NCI-H226 (cell line): ENCODE results near the gene RGS8.

Experiments
- DNase-seq: peaks from one replicate; pipeline ENCODE4 v3.0.0-alpha.2; 2015

RGS8 gene

DNA sequence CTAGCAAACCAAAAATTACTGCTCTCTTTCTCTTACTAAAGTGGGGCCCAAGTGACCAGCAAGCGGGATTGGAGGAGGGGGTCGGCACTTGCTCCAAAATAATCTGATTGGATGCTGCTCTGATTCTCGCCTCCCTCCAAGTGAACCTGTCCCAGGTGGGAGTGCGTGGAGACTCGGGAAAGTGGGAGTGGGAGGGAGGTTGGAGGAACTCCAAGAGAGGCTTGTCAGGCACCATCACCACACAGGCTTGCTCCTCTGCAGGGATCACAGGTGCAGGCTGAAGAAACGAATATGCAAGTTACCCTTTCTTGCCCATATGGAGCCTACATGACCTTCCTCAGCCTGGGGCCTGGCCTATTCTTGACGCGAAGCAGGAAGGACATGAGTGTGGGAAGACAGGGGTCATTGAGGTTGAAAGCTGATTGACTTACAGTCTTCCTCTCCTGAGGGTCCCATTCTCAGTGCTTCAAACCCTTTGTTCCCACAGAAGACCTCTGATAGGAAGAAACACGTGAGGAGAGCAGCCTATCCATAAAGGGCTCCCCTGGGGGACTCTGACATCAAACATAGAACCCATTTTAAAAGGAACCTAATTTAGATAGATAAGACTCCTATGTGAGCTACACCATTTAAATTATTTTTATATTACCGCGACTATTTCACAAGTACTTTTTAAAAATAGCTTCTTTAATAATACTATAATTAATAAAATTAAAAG is 14.2 kb downstream of the RGS8 start:
- DNase-seq: no peak

DNA sequence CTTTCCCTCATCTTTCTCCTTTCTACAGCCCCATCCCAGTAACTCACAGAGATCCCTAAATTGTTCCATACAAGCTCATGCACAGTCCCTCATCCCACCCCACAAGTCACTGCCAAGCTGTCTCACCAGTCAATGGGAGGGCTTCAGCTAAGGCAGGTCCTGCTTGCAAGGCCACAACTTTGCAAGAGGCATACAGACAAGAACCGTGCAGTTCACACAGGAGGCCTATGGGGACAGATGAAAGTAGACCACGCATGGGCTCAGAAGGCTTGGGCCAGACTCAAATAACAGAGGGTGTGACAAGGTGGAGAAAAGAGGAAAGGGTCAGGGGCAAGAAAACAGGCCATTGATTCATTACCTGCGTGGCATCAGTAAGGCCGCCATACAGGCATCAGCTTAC is 15.1 kb downstream of the RGS8 start:
- no peak for DNase-seq

DNA sequence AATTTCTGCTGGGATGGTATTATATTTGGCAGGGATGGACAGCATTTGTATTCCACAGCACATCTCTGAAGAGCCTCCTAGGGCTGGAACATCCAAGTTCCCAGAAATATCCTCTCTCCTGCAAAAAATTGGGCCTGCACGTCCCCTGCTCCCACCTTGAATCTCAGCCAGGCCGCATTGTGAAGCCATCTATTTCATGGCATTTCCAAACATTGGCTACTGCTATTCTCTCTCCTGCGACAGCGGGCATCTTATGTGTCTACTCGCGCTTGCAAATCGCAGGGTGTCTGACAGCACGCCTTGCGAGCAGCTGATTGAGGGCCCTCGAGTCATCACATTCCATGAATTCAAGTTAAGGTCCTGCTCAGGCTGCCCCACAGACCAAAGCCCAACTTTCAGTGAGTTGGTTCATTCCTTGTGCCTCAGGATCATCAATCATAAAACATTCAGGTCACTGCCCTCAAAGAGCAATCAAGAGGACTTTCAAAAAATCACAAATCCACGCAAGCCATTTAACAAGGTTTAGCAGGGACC is 15.8 kb downstream of the RGS8 start:
- no peak for DNase-seq

GRCh38 chr1:182667848-182668505 is 16.4 kb downstream of the RGS8 start:
- no peak for DNase-seq

DNA sequence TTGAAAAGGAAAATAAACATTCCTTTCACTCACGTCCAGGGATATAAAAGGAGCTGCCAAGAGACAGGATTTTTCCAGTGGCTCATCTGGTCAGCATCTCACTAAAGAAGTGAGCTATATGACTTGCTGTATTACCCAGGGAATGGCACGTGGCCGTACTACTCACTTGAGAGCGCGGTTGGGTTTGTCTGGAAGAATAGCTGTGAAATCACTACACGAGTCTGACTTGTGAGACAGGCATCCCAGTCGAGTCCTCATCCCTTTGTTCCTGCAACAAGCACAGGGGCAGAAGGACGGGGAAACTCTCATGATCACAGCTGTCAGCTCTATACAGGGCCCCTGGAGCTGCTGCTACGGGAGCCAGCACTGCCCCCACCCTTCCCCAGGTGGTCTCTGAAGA is 17.7 kb downstream of the RGS8 start:
- no peak for DNase-seq

- no peak for DNase-seq
These were observed 20.1 kb downstream of the RGS8 start for GRCh38 chr1:182664296-182664695.

- DNase-seq: no peak
These were observed 21.4 kb downstream of the RGS8 start for GRCh38 chr1:182662956-182663355.

DNA sequence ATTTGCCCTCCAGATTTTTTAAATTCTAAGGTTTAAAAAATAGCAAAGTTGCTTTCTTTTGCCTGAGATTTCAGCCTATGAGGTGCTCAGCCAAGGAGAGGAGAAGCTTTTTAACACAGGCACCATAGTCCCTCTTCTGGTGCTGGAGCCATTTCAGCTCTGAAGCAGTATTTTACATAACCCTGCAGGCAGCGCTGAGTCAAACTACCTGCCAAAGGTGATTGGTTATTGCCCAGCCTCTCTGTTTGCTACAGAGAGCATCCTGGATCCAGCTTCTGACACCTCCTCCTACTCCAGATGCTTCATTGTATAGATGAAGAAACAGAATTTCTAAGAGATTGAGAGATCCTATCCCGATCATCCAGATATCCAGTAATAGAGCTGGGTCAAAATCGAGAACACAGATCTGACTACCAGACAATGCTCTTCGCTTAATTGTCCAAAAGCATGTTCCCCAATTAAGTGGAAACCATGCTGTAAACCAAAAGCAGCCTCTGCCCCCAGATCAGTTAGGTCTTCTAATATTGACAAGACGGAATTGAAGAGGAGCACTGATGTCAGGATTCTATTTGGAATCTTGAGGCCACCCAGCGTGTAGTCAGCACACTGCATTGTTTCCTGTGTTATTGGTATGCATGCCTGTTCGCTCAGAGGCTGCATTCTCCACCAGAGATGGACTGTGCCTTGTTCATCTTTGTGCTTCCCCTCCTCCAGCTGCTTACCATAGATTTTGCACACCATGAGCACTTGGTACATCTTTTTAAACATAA is 22.1 kb downstream of the RGS8 start:
- DNase-seq: no peak

DNA sequence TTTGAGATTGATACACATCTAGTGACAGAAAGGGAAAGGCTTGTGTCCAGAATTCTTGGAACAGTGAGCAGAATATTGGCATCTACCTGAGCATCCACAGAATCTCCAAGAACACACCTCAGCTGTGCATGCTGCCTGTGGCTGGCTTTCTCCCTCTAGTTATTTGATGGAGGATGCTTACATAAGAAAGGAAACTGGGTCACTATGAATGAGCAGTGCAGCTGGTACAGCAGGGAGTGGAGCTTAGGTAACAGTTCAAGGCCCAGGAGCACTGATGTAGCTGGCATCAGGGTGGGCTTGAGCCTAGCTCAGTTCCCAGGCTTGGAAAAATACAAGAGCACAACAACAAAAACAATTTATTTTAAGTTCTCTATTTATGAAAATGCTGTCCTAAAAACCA is 26.3 kb downstream of the RGS8 start:
- DNase-seq: no peak

DNA sequence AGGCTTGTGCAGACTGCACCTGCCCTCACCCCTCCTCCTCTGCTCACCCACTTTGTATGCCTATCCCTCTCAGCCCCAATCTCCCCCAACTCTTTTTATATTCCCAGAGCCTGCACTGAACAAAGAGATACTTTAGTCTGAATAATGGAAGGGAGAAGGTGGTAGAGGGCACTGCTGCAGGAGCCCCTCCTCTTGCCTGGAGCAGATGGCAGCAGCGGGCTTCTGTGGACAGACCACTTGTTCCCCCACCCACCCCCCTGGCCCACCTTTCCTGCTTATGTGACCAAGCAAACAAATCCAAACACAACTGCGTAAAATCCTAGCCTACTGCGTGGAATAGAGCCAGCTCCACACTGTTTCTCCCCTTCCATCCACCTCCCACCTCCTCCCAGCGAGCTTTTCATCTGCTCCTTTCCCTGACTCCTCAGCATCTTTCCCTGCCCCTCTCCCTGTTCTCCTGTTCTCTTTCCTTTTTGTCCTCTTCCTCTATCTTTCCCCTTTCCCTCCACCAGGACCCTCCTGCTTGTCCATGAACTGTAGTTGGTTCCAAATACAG is 27.5 kb downstream of the RGS8 start:
- DNase-seq: no peak

DNA sequence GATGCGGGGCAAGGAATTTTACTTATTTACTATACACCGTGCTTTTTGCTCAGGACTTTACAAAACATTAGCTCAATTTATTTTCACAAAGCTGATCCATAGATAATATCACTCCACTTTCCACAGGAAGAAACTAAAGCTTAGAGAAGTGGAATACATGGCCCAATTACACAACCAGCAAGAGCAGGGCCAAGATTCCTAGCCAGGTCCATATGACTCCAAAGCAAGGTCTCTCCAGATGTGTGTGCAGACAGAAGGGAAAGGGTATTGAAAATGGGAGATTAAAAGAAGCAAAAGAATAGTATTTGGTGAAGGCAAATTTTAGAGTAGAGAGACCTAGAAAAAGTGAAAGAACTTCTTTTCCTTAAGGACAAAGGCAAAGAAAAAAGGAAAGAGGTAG is 30.4 kb downstream of the RGS8 start:
- DNase-seq: no peak

DNA sequence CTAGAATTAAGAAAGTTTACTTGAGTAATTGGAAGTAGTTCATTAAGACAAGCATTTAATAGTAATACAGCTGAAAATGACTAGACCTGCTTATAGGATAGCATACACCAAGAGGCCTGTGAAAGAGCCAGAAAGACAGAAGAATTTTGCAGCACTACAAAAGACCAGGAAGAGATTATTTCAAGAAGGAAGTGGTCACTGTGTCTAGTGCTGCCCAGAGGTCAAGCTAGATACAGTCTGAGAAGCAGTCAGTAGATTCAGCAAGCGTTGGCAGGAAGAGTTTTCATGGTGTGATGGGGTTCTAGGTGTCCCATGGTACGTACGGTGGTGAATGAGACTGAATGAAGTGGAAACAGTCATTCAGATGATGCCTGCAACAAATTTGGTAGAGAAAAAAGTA is 31.5 kb downstream of the RGS8 start:
- no peak for DNase-seq

DNA sequence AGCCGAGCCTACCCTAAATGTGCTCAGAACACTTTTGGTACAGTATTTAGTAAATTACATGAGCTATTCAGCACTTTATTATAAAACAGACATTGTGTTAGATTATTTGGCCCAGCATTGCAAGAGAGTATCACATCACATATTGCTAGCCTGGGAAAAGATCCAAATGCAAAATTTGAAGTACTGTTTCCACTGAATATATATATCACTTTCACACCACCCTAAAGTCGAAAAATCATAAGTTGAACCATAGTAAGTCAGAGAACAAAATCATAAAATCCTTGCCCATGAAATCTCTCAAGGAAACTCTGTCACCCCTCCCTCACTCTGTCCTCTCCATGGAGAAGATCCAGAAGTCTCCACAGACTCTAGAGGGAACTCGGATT is 33.1 kb downstream of the RGS8 start:
- DNase-seq: no peak

DNA sequence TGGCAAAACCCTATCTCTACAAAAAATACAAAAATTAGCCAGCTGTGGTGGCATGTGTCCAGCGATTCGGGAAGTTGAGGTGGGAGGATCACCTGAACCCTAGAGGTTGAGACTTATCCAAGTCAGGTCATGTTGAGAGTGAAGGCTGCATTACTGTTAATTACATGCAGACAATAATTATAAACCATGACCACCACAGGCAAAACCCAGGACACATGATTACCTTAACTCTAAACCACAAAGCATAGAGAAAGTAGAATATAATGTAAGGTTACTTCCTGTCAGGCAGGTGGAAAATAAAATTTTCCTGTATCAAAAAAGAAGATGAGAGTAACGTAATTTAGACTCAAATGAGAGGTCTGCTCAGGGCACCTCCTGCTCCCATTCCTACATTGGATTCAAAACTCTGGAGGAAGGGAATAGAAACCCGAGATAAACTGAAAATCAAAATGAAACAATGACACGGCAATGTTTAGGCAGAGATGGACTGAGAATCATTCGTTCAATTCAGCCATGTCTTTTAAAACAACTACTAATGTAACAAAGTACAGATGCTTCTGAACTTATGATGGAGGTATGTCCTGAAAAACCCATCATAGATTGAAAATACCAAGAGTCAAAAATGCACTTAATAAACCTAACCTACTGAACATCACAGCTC is 33.6 kb downstream of the RGS8 start:
- no peak for DNase-seq

DNA sequence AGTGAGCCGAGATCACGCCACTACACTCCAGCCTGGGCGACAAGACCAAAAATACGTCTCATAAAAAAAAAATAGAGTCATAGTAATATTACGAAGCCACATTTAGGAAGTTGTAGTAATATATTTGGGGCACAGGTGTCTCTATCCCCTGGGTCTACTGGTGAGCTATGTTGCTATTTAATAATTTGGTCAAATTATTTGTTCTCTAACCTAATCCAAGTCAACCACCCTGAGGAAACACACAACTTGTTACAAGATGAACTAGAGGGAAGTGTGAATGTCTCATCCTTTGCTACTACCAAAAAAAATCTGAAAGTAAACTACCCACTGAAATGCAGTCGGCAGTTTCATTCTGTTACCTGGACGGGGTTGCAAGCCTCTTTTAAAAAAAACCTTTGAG is 35.3 kb downstream of the RGS8 start:
- no peak for DNase-seq

DNA sequence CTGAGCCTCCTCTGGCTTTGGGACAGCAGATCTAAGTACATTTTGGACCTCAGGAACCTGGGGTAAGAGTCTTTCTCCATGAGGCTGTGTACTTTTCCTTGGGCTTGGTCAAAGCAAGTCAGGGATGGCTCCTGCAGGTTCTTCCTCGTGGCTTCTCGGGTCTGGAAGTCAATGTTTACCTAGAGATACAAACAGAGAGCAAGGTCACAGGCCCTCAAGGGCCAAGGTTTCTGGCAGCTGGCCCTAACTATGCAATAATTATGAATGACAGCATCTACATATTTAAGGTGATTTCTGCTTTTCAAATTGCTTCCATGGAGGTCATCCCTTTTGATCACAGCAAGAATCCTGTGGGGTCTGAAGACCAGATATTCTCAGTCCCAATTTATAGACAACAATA is 37.6 kb downstream of the RGS8 start:
- DNase-seq: no peak

- DNase-seq: no peak
These were observed 39.5 kb downstream of the RGS8 start for GRCh38 chr1:182644886-182645285.

DNA sequence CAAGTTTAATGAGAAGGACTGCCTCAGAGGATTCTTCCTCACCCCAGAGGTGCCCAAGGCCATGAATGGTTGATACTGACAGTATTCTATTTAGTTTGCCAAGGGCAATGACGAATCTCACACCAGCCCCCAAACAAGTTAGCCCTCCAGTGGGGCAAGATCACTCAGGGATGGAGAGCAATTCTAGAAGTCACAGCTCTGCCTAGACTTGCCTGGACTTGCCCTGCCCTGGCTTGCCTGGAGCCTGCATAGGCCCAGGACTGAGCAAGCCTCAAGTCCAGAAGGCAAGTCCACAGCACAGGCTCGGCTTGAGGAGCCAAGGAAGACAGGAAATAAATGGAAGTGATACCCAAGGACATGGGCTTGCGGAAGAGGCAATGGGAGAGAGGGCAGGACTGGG is 40.7 kb downstream of the RGS8 start:
- no peak for DNase-seq

DNA sequence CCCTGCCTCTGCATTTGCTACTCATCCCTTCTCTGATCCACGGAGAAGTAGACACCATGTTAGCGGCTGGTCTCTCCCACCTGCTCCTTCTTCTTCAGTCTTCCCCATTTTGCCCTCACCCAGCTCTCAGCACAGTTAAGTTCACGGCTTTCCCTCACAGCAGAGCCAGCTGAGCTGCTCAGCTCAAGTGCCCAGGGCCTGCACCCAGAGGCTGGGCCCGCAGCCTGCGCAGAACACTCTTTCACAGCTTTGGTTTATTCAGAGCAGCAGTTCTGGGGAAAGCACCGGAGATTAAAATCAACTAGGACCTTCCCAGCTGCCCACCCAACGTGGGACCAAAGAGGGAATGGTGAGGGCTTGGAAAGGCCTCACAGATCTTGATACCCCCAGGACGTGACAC is 41.9 kb downstream of the RGS8 start:
- DNase-seq: no peak

DNA sequence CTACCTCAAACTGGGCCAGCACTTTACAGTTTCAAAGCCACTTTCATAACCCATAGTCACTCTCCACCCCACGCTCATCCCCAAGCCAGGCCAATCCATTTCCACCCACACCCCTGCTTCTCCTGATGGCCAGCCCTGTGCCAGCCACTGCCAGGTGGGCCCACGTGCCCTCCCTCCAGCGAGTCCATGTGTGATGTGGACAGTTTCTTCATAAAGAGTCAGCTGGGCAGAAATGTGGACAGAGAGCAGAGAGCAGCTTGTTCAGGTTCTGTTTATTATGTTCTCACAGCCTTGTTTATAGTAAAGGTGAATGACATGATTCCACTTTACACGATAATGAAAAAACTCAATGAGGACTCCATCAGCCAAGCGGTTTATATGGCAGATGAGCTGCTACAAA is 42.8 kb downstream of the RGS8 start:
- DNase-seq: no peak

GRCh38 chr1:182639330-182639729 is 45.1 kb downstream of the RGS8 start:
- DNase-seq: no peak

- DNase-seq: no peak
These were observed 46.6 kb downstream of the RGS8 start for GRCh38 chr1:182637769-182638168.

GRCh38 chr1:182635871-182636270 is 48.5 kb downstream of the RGS8 start:
- no peak for DNase-seq
